ENCODE results near the gene NPAS3.

Gene NPAS3

DNA sequence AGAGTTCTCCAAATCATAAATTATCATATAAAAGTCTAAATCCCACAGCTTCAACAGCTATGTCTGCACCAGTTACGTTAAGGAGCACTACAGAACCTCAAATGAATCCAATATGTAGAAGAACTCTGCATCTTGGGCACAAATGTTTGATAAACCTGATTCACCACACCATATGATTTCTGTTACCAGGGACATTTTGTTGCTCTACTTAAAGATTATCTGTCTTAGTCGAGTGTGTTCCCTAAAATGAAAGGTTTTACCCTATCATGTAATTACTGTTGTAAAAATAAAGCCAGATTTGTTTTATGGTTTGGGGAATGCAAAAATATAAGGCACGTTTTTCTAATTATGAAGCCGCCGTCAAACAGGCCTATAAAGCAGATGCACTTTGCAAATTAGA is 649.1 kb downstream of the NPAS3 start:
- no peak for DNase-seq (ENCODE audit: low spot score)

DNA sequence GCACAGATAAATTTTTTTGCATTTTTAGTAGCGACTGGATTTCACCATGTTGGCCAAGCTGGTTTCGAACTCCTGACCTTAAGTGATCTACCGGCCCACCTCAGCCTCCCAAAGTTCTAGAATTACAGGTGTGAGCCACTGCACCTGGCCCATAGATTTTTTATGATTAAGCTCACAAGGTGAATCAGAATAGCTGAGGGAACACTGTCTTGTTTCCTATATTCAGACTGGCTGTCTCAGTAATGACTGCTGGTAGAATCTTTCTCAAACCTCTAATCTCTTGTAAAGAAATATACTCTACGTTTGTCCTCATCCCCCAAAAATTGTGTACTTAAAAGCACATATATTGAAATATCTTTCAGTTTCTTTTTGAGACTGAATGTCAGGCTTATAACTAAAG is 650.1 kb downstream of the NPAS3 start:
- no peak for DNase-seq (ENCODE audit: low spot score)

DNA sequence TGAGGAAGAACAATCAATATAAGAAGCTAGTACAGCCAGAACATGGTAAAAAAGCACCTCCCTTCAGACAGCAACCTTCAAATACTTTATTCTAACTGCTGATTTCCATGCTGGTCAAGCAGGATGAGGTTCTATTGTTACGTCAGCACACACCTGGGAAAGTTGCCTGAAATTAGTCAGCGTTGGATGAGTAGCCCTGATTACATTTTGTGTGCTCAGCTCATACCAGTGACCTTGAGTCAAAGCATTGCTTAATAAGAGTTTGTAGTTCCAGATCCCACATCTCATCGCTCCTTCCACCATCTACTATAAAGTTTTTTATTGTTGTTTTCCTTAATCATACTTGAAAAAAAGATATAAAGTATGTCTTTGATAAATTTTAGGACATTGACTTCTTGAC is 650.7 kb downstream of the NPAS3 start:
- DNase-seq (ENCODE audit: low spot score), result no peak

- no peak for DNase-seq (ENCODE audit: low spot score)
These were observed 652.4 kb downstream of the NPAS3 start for GRCh38 chr14:33590891-33591630.

DNA sequence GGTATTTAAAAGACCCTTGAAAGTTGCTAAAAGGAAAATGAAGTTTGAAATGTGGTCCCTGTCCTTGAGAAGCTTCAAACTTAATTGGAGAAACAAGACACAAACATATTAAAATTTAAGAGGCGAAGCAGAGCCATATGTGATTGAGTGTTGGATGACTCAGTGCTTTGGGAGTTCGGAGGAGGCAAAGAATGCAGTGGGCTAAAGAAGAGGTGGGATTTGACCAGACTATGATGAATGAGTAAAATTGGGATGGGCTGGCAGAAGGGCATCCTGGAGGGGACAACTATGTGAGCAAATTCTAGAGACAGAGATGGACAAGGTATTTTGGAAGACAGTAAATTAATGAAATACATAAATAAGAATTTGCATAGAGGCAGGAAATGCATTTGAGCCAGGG is 653.6 kb downstream of the NPAS3 start:
- no peak for DNase-seq (ENCODE audit: low spot score)

DNA sequence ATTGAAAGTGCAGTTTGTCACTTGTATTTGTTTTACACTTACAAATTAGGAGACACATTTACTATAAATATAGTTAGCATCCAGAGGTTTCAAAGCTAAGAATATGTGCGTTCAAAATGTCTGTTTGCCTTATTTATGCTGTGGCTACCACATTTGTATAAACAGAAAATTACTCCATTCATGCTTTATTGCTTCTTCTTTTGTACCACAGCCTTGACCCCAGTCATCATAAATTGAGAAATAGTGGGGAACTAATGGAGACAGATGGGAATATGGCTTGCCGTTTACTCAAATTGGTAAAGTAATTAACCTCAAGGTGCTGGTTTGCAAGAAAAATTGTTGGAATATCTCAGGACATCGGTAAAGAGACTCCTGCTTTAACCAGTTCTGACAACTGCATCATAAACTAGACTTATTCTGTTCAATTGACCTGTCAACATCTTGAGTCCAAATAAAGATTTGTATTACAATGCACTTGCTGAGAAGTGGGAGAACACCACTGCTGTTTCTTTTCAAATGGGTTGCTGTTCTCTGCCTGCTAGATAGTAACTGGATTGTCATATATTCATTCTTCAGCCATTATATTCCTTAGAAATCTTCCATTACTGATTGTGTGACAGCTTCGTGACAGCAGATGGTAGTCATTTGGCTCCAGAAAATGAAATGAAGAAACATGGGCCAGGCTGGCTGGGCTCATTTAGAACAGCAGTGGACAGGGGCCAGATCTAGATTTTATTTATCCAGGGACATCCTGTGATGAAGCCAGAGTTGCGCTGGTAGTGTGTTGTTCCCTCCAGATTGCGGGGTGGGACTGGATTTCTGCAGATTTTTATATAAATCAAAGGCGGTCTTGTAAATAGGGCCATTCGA is 657.8 kb downstream of the NPAS3 start:
- peak; percentile 82 for DNase-seq (ENCODE audit: low spot score)

DNA sequence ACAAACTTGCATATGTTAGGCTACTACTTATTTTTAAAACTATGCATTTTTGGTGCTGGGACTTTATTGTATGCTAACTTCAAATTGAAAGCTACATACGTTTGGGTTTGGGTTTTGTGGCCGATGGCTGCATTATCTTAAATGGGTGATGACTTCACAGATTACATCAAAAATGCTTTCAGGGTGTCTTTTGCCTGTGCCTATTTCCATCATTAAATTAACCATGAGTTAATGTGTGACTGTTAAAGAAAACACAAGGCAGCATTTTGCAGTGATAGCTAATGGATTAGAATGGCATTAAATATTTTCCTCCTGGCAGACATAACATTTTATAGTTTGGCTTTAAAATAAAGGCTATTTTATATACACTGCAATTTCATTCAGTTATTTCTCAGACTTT is 659.9 kb downstream of the NPAS3 start:
- no peak for DNase-seq (ENCODE audit: low spot score)

GRCh38 chr14:33602396-33602795 is 663.7 kb downstream of the NPAS3 start:
- DNase-seq (ENCODE audit: low spot score), result no peak

DNA sequence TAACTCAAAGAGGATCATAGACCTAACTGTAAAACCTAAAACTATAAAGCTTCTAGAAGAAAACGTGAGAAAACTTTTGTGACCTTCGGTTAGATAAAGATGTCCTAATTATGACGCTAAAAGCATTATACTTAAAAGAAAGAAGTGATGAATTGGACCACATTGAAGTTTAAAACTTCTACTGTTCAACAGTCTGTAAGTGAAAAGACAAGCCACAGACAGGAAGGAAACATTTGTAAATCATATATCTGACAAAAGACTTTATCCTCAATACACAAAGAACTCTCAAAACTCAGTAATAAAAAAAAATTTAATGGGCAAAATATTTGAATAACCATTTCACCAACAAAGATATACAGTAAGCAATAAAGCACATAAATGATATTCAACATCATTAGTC is 667.9 kb downstream of the NPAS3 start:
- DNase-seq (ENCODE audit: low spot score), result no peak

GRCh38 chr14:33609582-33609981 is 670.9 kb downstream of the NPAS3 start:
- no peak for DNase-seq (ENCODE audit: low spot score)

GRCh38 chr14:33610121-33610520 is 671.4 kb downstream of the NPAS3 start:
- DNase-seq (ENCODE audit: low spot score), result no peak

DNA sequence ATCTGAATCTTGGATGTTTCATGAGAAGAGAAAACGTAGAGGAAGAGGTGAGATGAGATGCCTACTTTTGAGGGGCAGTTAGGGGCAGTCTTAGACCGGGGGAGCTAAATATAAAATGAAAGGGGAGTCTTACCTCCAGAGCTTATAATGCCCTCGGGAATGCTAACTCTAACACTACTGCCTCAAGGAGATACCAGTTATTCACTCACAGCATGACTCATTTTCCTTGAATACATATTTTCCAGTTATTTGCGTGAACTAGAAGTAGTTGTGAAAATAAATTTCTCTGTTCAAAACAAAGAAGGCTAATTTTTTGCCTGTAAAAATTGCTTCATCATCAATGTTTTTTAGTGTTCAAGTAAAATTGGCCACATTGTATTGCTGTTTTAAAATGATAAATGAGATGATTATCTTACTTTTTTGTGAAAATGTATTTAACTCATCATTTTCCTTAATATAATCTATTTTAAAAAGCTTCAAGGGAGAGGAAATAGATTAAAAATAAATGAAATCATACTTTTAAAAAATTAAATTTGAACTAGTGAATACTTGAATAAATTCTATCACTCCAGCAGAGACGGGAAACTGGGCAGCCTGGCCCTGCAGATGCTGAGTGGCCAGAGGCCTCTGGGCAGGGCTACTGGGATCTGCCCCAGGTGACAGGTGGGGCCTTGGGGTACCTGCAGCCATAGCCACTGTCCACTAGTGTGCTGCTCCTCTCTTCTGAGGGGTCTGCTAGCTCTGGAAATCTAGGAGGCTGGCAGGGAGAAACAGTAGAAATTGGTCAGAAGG is 672.9 kb downstream of the NPAS3 start:
- DNase-seq (ENCODE audit: low spot score), result no peak

DNA sequence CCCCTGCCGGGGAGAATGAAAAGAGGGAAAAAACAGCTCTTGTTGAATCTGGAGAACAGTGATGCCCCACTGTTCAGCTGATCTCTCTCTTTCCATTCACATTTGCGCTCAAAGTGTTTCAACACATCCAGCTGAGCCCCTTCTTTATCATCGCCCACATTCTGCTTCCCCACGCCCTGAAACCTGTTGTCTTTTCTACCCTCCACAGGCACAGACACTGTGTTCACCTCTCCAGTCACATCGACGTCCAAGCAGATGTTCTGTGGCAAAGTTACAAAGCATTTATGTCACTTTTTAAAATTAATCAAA is 673.5 kb downstream of the NPAS3 start:
- no peak for DNase-seq (ENCODE audit: low spot score)

DNA sequence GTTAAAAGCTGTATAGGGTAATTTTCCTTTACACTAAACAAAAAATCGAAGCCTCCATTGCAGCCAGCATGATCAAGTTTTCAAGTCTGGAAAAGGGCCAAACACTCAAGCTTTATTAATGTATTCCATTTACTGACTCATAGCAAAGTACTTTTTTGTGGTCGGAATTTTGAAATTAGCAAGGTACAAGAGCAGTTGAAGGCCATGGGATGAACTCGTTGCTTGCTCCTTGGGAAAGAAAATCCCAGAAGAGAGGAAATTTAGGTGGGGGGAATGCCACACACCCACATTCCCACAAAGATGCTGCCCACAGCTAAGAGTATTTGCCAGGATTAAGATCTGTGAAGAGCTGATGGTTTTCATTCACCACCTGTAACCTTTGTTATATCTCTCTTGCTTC is 678.5 kb downstream of the NPAS3 start:
- no peak for DNase-seq (ENCODE audit: low spot score)

DNA sequence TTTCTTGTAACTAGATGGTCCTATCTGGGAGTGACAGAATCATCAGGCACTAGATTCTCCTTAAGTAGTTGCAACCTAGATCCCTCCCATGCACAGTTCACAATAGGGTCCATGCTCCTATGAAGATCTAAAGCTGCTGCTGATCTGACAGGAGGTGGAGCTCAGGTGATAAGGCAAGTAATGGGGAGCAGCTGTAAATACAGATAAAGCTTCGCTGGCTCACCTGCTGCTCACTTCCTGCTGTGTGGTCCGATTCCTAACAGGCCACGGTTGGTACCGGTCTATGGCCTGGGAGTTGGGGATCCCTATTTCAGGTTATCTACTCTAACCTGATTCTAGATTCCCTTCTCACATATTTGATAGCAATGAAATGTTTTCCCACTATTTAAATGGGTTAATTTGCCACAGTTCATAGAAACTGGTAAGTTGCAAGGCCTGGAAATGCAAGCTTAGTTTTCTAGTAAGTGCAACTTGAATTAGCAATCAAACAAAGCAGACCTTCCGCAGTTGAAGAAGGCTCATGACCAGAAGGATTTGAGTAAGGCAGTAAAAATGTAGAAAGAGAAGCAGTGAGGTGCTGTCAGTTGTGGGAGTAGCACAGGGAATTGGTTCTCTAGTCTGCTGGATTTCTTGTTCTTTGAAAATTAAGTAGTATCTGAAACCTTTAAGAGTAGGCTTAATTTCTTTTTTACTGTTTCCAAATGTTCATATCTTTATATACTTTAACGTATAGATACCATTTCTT is 679.9 kb downstream of the NPAS3 start:
- DNase-seq (ENCODE audit: low spot score), result no peak

DNA sequence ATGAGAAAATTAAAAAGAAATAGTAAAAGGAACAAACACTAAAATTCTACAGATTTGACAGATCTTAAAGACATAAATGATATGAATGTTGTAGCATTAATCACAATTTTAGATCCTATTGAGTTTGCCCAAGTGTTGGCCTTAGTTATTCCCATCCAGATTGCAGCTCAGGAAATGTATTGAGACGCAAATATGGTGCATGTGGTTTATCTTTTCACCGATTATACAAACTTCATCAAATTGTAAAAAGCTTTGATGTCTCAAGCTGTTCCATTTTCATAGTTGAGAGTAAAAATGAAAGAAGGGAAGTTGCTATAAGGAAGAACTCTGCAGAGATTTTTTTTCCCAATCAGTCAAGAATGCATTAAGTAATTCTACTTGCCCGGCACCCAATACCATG is 683.8 kb downstream of the NPAS3 start:
- DNase-seq (ENCODE audit: low spot score), result no peak

GRCh38 chr14:33629792-33630191 is 691.1 kb downstream of the NPAS3 start:
- DNase-seq (ENCODE audit: low spot score), result no peak

DNA sequence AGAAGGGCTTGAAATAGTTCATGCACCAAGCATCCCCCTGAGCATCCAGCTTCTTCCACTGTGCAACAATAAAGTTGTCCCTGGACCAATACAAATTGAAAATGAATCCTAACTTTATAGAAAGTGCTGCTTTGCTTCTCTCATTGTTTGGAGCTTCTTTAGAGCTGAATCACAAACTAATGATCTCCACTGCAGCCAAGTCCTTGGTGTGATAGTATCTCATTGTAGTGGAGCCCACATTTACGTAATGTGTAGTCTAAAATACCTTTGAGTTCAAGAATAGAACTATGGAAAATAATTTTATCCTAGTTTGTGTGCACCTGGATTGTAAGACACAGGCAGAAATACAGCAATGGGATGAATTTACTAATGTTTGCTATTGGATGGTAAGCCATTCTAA is 692.3 kb downstream of the NPAS3 start:
- DNase-seq (ENCODE audit: low spot score), result no peak

- DNase-seq (ENCODE audit: low spot score), result no peak
These were observed 692.8 kb downstream of the NPAS3 start for GRCh38 chr14:33631441-33631840.

GRCh38 chr14:33634631-33635030 is 696.0 kb downstream of the NPAS3 start:
- DNase-seq (ENCODE audit: low spot score), result no peak

GRCh38 chr14:33636716-33637115 is 698.0 kb downstream of the NPAS3 start:
- no peak for DNase-seq (ENCODE audit: low spot score)

DNA sequence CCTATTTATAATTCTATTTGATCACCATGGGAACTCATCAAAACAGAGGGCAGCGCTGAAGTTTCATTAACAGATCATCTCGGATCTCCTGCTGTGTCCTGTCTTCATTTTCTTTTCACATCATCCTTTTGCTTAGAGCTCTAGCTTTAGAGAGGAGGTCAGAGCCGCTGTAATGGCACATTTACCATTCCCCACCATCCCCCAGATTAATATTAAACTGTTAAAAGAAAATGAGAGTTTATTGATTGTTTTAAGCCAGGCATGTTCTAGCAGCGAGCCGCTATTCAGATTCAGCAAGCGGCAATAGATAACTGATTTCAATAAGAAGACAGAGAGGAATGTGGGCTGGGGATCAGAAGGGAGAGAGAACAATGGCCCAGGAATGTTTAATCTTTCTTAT is 703.4 kb downstream of the NPAS3 start:
- DNase-seq (ENCODE audit: low spot score), result no peak
